Esophagus muscularis mucosa (tissue), 3 donors: ENCODE data around the gene CYBA.

ENCODE experiments used
- POLR2A ChIP-seq: fragments of 450-650 bp; IDR thresholded peaks from one replicate; pipeline ENCODE4 v1.6.1; 2017; ENCODE audit warnings: antibody characterized with exemption, moderate library complexity, mild to moderate bottlenecking, low read depth
- POLR2AphosphoS5 ChIP-seq, 2 donors: sonication (generic); formaldehyde crosslinking; IDR thresholded peaks; one replicate each; pipeline ENCODE4 v1.6.1; 2017; ENCODE audit warnings: antibody characterized with exemption in 2 of 2
- TF ChIP-seq, protein P1 (sequence below), 3 experiments: fragments of 200-600 bp in 2 of 3; fragments of 450-650 bp in 1 of 3; sonication (generic) in 2 of 3; IDR thresholded peaks; one replicate each; pipeline ENCODE4 v1.5.1; 2017 to 2019; ENCODE audit warnings: antibody characterized with exemption in 3 of 3, mild to moderate bottlenecking in 2 of 3, moderate library complexity in 1 of 3

DNA sequence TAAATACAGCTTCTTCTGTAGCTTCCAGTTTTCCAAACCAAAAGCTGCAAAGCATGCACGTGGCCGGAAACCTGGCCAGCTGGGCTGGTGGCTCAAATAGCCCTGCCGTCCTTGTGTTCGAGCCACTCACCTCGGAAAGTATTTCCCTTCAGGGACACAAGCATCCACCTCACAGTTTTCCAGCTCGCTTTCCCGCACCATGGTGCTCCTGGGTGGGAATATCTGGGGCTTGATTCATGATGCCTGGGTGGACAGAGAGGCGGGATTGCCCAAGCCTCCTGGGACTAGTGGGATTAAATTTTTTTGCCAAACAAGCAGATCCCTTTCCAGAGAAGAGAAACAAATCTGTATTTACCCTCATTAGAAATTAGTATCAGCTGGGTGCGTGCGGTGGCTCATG, 19.1 kb upstream of the CYBA start:
- TF ChIP-seq, protein P1, sequence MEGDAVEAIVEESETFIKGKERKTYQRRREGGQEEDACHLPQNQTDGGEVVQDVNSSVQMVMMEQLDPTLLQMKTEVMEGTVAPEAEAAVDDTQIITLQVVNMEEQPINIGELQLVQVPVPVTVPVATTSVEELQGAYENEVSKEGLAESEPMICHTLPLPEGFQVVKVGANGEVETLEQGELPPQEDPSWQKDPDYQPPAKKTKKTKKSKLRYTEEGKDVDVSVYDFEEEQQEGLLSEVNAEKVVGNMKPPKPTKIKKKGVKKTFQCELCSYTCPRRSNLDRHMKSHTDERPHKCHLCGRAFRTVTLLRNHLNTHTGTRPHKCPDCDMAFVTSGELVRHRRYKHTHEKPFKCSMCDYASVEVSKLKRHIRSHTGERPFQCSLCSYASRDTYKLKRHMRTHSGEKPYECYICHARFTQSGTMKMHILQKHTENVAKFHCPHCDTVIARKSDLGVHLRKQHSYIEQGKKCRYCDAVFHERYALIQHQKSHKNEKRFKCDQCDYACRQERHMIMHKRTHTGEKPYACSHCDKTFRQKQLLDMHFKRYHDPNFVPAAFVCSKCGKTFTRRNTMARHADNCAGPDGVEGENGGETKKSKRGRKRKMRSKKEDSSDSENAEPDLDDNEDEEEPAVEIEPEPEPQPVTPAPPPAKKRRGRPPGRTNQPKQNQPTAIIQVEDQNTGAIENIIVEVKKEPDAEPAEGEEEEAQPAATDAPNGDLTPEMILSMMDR (IDR thresholded peaks at IDR 0.05), result no peak
- TF ChIP-seq POLR2A (no peak), POLR2AphosphoS5 (IDR thresholded peaks at IDR 0.05) (no peak)
